Measurements from ENCODE around the gene DPEP2. TPM values are rescaled to one million over a fixed set of nuclear protein-coding genes. Genes with fewer than 3 reads are reported as not detected.

The DPEP2 gene
- not detected in 5 replicates for total RNA-seq (2022; extraction: Qiagen RNA extraction)

GRCh38 chr16:67998779-67999688 is at the start of gene DPEP2:
Gene DPEP2 (minus strand): TSS chr16:67999484. CDS start chr16:67993212, 6,272 bp downstream.

GRCh38 chr16:68022728-68023537 is 23.6 kb upstream of the DPEP2 start, which contains the start of the genes DDX28 and DUS2:
Gene DDX28 (minus strand): TSS chr16:68023232. CDS start chr16:68023202, 30 bp downstream.
Gene DUS2 (plus strand): TSS chr16:68023284. CDS start chr16:68038024, 14,740 bp downstream.

GRCh38 chr16:68015681-68016080 is 16.4 kb upstream of the DPEP2 start, which contains the start of gene DPEP2NB:
Gene DPEP2NB (minus strand): TSS chr16:68015911. CDS start chr16:68015770, 141 bp downstream.

GRCh38 chr16:67979955-67980678 is 19.2 kb downstream of the DPEP2 start, which contains the start of gene DPEP3:
Gene DPEP3 (minus strand): TSS chr16:67980499. CDS start chr16:67980380, 119 bp downstream.

GRCh38 chr16:67968400-67969253 is 30.7 kb downstream of the DPEP2 start, which contains the start of gene SLC12A4:
Gene SLC12A4 (minus strand): TSS chr16:67968637. CDS start chr16:67968553, 84 bp downstream.

GRCh38 chr16:67943619-67944504 is 55.4 kb downstream of the DPEP2 start, which contains the start of gene LCAT:
Gene LCAT (minus strand): TSS chr16:67944120. CDS start chr16:67944101, 19 bp downstream.

Other genes starting within 250 kb of the DPEP2 start
- 8.0 to 9.6 TPM (median 8.5 TPM) in 5 replicates for gene RANBP10, start 192.9 kb downstream of the DPEP2 start, total RNA-seq (2022; extraction: Qiagen RNA extraction)
- gene TSNAXIP1, start 192.6 kb downstream of the DPEP2 start, total RNA-seq (2022; extraction: Qiagen RNA extraction), result 0.39 to 0.64 TPM (median 0.47 TPM) in 5 replicates
- gene THAP11, start 157.2 kb downstream of the DPEP2 start, total RNA-seq (2022; extraction: Qiagen RNA extraction), result 24.3 to 41.1 TPM (median 39.8 TPM) in 5 replicates
- 226 to 277 TPM (median 235 TPM) in 5 replicates for gene NUTF2, start 152.6 kb downstream of the DPEP2 start, total RNA-seq (2022; extraction: Qiagen RNA extraction)
- 23.7 to 32.7 TPM (median 28.6 TPM) in 5 replicates for gene CENPT, start 151.8 kb downstream of the DPEP2 start, total RNA-seq (2022; extraction: Qiagen RNA extraction)
- gene EDC4, start 126.4 kb downstream of the DPEP2 start, total RNA-seq (2022; extraction: Qiagen RNA extraction), result 53.8 to 72.4 TPM (median 64.2 TPM) in 5 replicates
- gene NRN1L, start 114.6 kb downstream of the DPEP2 start, total RNA-seq (2022; extraction: Qiagen RNA extraction), result 0.29 TPM in 1 of 5 replicates, not detected in the others
- gene PSKH1, start 106.2 kb downstream of the DPEP2 start, total RNA-seq (2022; extraction: Qiagen RNA extraction), result 11.1 to 17.4 TPM (median 14.4 TPM) in 5 replicates
- 1.3 to 1.9 TPM (median 1.4 TPM) in 5 replicates for gene CTRL, start 67.6 kb downstream of the DPEP2 start, total RNA-seq (2022; extraction: Qiagen RNA extraction)
- gene PSMB10, start 62.6 kb downstream of the DPEP2 start, total RNA-seq (2022; extraction: Qiagen RNA extraction), result 40.2 to 55.7 TPM (median 49.8 TPM) in 5 replicates
- 8.6 to 15.1 TPM (median 13.1 TPM) in 5 replicates for gene LCAT, start 55.4 kb downstream of the DPEP2 start, total RNA-seq (2022; extraction: Qiagen RNA extraction)
- 23.7 to 39.8 TPM (median 34.1 TPM) in 5 replicates for gene SLC12A4, start 30.8 kb downstream of the DPEP2 start, total RNA-seq (2022; extraction: Qiagen RNA extraction)
- not detected in 5 replicates for gene DPEP3, start 19.0 kb downstream of the DPEP2 start, total RNA-seq (2022; extraction: Qiagen RNA extraction)
- gene DPEP2NB, start 16.4 kb upstream of the DPEP2 start, total RNA-seq (2022; extraction: Qiagen RNA extraction), result not detected in 5 replicates
- 17.7 to 20.1 TPM (median 20.0 TPM) in 5 replicates for gene DDX28, start 23.7 kb upstream of the DPEP2 start, total RNA-seq (2022; extraction: Qiagen RNA extraction)
- gene DUS2, start 23.8 kb upstream of the DPEP2 start, total RNA-seq (2022; extraction: Qiagen RNA extraction), result 14.5 to 17.1 TPM (median 16.6 TPM) in 5 replicates
- gene NFATC3, start 85.9 kb upstream of the DPEP2 start, total RNA-seq (2022; extraction: Qiagen RNA extraction), result 12.3 to 15.2 TPM (median 14.4 TPM) in 5 replicates
- 0.06 to 0.34 TPM (median 0.09 TPM) in 4 of 5 replicates, not detected in the other for gene ESRP2, start 236.6 kb upstream of the DPEP2 start, total RNA-seq (2022; extraction: Qiagen RNA extraction)
- 14.4 to 16.7 TPM (median 14.7 TPM) in 5 replicates for gene PLA2G15, start 245.9 kb upstream of the DPEP2 start, total RNA-seq (2022; extraction: Qiagen RNA extraction)

Data from A549 treated with Mapracorat at 1 μM for 4 hours (cell line).